Fibroblast of lung (primary cell): ENCODE measurements around the gene CCDC187.

Source experiments
- EZH2 ChIP-seq: IDR thresholded peaks from 2 replicates; pipeline ENCODE4 v1.5.1; 2012; ENCODE audit warnings: low read length, control low read depth, mild to moderate bottlenecking; ENCODE audit errors: missing control alignments
- TF ChIP-seq, protein P1 (sequence below), 2 donors: IDR thresholded peaks in 1 of 2; conservative IDR thresholded peaks in 1 of 2; 1 replicate in 1 of 2; 2 replicates in 1 of 2; pipeline ENCODE4 v1.5.1; 2011 to 2012; ENCODE audit warnings: low read length in 2 of 2, control low read depth in 1 of 2, inconsistent platforms in 1 of 2, low read depth in 1 of 2, mild to moderate bottlenecking in 1 of 2

DNA sequence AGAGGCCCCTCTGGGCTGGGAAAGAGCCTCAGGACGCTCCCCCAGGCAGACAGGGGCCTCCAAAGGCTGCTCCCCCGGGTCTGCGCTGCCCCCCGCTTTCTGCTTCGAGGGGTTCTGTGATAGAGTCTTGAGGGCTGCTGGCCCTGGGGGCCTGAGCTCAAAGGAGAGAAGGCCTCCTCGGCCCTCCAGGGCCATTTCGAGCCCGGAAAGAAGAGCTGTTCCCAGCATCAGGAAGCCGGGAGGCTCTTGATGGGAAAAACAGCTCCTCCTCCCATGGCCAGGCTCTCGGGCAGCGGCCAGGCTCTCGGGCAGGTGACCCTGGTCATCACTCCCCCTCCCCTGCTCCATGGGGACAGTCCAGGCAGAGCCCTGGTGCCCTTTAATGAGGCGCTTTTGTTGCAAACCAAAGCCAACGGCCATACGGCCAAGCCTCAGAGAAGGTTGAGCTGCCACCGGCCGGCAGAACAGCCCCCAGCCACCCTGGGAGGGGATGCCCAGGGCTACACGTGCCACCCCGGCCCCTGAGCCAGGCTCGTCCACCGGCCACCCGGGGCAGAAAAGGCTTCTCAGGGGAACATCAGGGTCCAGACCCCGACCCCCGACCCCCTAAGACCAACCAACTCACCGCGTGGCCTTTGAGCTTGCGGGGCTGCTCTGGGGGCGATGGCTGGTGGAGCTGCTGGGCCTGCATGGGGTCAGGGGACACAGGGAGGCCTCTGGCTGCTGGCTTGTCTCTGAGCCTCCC, 42.0 kb downstream of the CCDC187 start:
- TF ChIP-seq, protein P1, sequence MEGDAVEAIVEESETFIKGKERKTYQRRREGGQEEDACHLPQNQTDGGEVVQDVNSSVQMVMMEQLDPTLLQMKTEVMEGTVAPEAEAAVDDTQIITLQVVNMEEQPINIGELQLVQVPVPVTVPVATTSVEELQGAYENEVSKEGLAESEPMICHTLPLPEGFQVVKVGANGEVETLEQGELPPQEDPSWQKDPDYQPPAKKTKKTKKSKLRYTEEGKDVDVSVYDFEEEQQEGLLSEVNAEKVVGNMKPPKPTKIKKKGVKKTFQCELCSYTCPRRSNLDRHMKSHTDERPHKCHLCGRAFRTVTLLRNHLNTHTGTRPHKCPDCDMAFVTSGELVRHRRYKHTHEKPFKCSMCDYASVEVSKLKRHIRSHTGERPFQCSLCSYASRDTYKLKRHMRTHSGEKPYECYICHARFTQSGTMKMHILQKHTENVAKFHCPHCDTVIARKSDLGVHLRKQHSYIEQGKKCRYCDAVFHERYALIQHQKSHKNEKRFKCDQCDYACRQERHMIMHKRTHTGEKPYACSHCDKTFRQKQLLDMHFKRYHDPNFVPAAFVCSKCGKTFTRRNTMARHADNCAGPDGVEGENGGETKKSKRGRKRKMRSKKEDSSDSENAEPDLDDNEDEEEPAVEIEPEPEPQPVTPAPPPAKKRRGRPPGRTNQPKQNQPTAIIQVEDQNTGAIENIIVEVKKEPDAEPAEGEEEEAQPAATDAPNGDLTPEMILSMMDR (conservative IDR thresholded peaks at IDR 0.05 in 1 of 2, IDR thresholded peaks at IDR 0.05 in 1 of 2; ENCODE audit: low read depth in 1 of 2, low read length in 2 of 2) = no peak
- TF ChIP-seq EZH2 = no peak
